GM18870 (cell line): ENCODE results near the gene MCEE.
"Not testable (repeated sequence)": the region's sequence is repeated elsewhere in the genome, so short reads cannot be mapped to it uniquely, and the experiment has no call there.

ENCODE experiments used
- ATAC-seq: cut with Tn5 transposase; IDR thresholded peaks from one replicate; pipeline ENCODE4 v1.9.1; 2021; ENCODE audit warnings: moderate library complexity; ENCODE audit not compliant: unreplicated experiment

Gene MCEE

GRCh38 chr2:71129114-71129901 lies 721 bp downstream of the MCEE start:
- ATAC-seq: no peak

- ATAC-seq: no peak
These were observed 3.1 kb downstream of the MCEE start for GRCh38 chr2:71126957-71127356.

GRCh38 chr2:71125506-71126294 lies 4.3 kb downstream of the MCEE start:
- no peak for ATAC-seq

- no peak for ATAC-seq
These were observed 7.4 kb downstream of the MCEE start for GRCh38 chr2:71122387-71123298.

GRCh38 chr2:71121479-71121878 lies 8.6 kb downstream of the MCEE start:
- no peak for ATAC-seq

- no peak for ATAC-seq
These were observed 9.8 kb downstream of the MCEE start for GRCh38 chr2:71120195-71120594.

GRCh38 chr2:71117063-71117462 lies 13.0 kb downstream of the MCEE start:
- no peak for ATAC-seq

- no peak for ATAC-seq
These were observed 16.2 kb downstream of the MCEE start for GRCh38 chr2:71113843-71114242.

- no peak for ATAC-seq
These were observed 21.9 kb downstream of the MCEE start for GRCh38 chr2:71108091-71108490.

- ATAC-seq: not testable (repeated sequence)
These were observed 23.6 kb downstream of the MCEE start for GRCh38 chr2:71106463-71106862.

GRCh38 chr2:71103809-71104208 lies 26.2 kb downstream of the MCEE start:
- ATAC-seq: no peak

- no peak for ATAC-seq
These were observed 26.9 kb downstream of the MCEE start for GRCh38 chr2:71102981-71103681.

GRCh38 chr2:71101656-71102055 lies 28.4 kb downstream of the MCEE start:
- ATAC-seq: no peak

GRCh38 chr2:71100195-71100964 lies 29.6 kb downstream of the MCEE start:
- ATAC-seq: no peak

- not testable (repeated sequence) for ATAC-seq
These were observed 37.4 kb downstream of the MCEE start for GRCh38 chr2:71092491-71093260.

- not testable (repeated sequence) for ATAC-seq
These were observed 38.2 kb downstream of the MCEE start for GRCh38 chr2:71091808-71092207.

- not testable (repeated sequence) for ATAC-seq
These were observed 40.6 kb downstream of the MCEE start for GRCh38 chr2:71089475-71089874.

GRCh38 chr2:71085325-71086003 lies 44.6 kb downstream of the MCEE start:
- ATAC-seq: not testable (repeated sequence)
